ENCODE results near the gene CYP2U1.

The CYP2U1 gene

GRCh38 chr4:107970063-107970798, 38.9 kb downstream of the CYP2U1 start:
- Histone ChIP-seq H3K27ac (ENCODE audit: low read depth, low read length) (no peak overlapping the region), H3K9ac (ENCODE audit: low read length) (no peak overlapping the region), H3K9me3 (ENCODE audit: insufficient read depth, low read length) (no peaks in the 10 kb centered on the region), H2AFZ (ENCODE audit: low read depth, low read length, severe bottlenecking) (no peak overlapping the region), H3K9me2 (replicated peaks; ENCODE audit: insufficient read depth, low read length) (no peaks in the 10 kb centered on the region), H3K4me3 (ENCODE audit: insufficient read depth, low read length, poor library complexity, severe bottlenecking) (no peak overlapping the region), H3K79me2 (ENCODE audit: insufficient read depth, low read length) (no peaks in the 10 kb centered on the region), H3F3A (ENCODE audit: insufficient read depth) (no peaks in the 10 kb centered on the region), H3K4me2 (ENCODE audit: low read depth, low read length, poor library complexity, severe bottlenecking) (no peak overlapping the region), H3K36me3 (ENCODE audit: low read length) (no peaks in the 10 kb centered on the region), H4K20me1 (ENCODE audit: low read depth, low read length) (no peaks in the 10 kb centered on the region), H3K27me3 (ENCODE audit: low read length) (no peaks in the 10 kb centered on the region)
- TF ChIP-seq EZH2phosphoT487 (conservative IDR thresholded peaks at IDR 0.05; ENCODE audit: low read length): no peak
- no peak for TF ChIP-seq CTCF (IDR thresholded peaks at IDR 0.05; ENCODE audit: insufficient read depth, low read length, poor library complexity, severe bottlenecking)

- no peak overlapping the region for H3K4me3 ChIP-seq (ENCODE audit: insufficient read depth, low read length, poor library complexity, severe bottlenecking)
Observed at GRCh38 chr4:107972605-107973004, 41.3 kb downstream of the CYP2U1 start.

GRCh38 chr4:107974523-107974922, 43.2 kb downstream of the CYP2U1 start:
- H3K9me2 ChIP-seq (replicated peaks; ENCODE audit: insufficient read depth, low read length): no peaks in the 10 kb centered on the region
- no peaks in the 10 kb centered on the region for H3K36me3 ChIP-seq (ENCODE audit: low read length)
- no peak overlapping the region for H2AFZ ChIP-seq (ENCODE audit: low read depth, low read length, severe bottlenecking)
- no peak overlapping the region for H3K4me2 ChIP-seq (ENCODE audit: low read depth, low read length, poor library complexity, severe bottlenecking)
- no peak overlapping the region for H3K4me3 ChIP-seq (ENCODE audit: insufficient read depth, low read length, poor library complexity, severe bottlenecking)
- H3K27me3 ChIP-seq (ENCODE audit: low read length): no peaks in the 10 kb centered on the region
- no peaks in the 10 kb centered on the region for H3F3A ChIP-seq (ENCODE audit: insufficient read depth)
- TF ChIP-seq EZH2phosphoT487 (conservative IDR thresholded peaks at IDR 0.05; ENCODE audit: low read length): no peak
- H3K9ac ChIP-seq (ENCODE audit: low read length): no peak overlapping the region
- H3K27ac ChIP-seq (ENCODE audit: low read depth, low read length): no peak overlapping the region
- H3K9me3 ChIP-seq (ENCODE audit: insufficient read depth, low read length): no peaks in the 10 kb centered on the region
- no peaks in the 10 kb centered on the region for H4K20me1 ChIP-seq (ENCODE audit: low read depth, low read length)
- H3K79me2 ChIP-seq (ENCODE audit: insufficient read depth, low read length): no peaks in the 10 kb centered on the region

More at GRCh38 chr4:107972605-107973004, 41.3 kb downstream of the CYP2U1 start:
- Histone ChIP-seq H3K9me3 (ENCODE audit: insufficient read depth, low read length) (no peaks in the 10 kb centered on the region), H3K4me2 (ENCODE audit: low read depth, low read length, poor library complexity, severe bottlenecking) (no peak overlapping the region), H3K36me3 (ENCODE audit: low read length) (no peaks in the 10 kb centered on the region), H3K27me3 (ENCODE audit: low read length) (no peaks in the 10 kb centered on the region), H2AFZ (ENCODE audit: low read depth, low read length, severe bottlenecking) (no peak overlapping the region), H4K20me1 (ENCODE audit: low read depth, low read length) (no peaks in the 10 kb centered on the region), H3K9me2 (replicated peaks; ENCODE audit: insufficient read depth, low read length) (no peaks in the 10 kb centered on the region), H3F3A (ENCODE audit: insufficient read depth) (no peaks in the 10 kb centered on the region), H3K79me2 (ENCODE audit: insufficient read depth, low read length) (no peaks in the 10 kb centered on the region), H3K9ac (ENCODE audit: low read length) (no peak overlapping the region), H3K27ac (ENCODE audit: low read depth, low read length) (no peak overlapping the region)
- no peak for TF ChIP-seq EZH2phosphoT487 (conservative IDR thresholded peaks at IDR 0.05; ENCODE audit: low read length)
- no peak for TF ChIP-seq CTCF (IDR thresholded peaks at IDR 0.05; ENCODE audit: insufficient read depth, low read length, poor library complexity, severe bottlenecking)

DNA sequence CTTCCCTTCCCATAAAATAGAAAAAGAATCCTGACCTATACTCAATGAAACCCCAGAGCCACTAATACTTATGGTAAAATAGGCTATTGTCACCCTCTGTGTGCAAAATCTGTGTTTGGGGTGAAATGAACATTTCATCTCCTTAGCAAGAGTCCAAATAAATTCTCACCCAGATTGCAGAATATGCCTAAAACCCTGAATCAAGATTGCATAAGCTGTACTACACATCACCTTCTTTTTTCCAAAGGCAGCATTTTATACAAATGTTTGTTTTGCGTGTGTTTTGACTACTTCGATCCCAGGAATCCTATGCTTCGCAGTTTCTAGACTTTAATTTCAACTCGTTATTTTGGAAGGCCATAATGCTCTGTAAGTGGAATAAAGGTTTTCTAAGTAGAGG, 46.1 kb downstream of the CYP2U1 start:
- H3F3A ChIP-seq (ENCODE audit: insufficient read depth): no peaks in the 10 kb centered on the region
- no peaks in the 10 kb centered on the region for H3K27me3 ChIP-seq (ENCODE audit: low read length)
- TF ChIP-seq CTCF (IDR thresholded peaks at IDR 0.05; ENCODE audit: insufficient read depth, low read length, poor library complexity, severe bottlenecking) (no peak), EZH2phosphoT487 (conservative IDR thresholded peaks at IDR 0.05; ENCODE audit: low read length) (no peak)
- no peak overlapping the region for H3K4me3 ChIP-seq (ENCODE audit: insufficient read depth, low read length, poor library complexity, severe bottlenecking)
- H3K9ac ChIP-seq (ENCODE audit: low read length): no peak overlapping the region
- no peaks in the 10 kb centered on the region for H3K9me2 ChIP-seq (replicated peaks; ENCODE audit: insufficient read depth, low read length)
- H4K20me1 ChIP-seq (ENCODE audit: low read depth, low read length): no peaks in the 10 kb centered on the region
- H2AFZ ChIP-seq (ENCODE audit: low read depth, low read length, severe bottlenecking): no peak overlapping the region
- H3K9me3 ChIP-seq (ENCODE audit: insufficient read depth, low read length): no peaks in the 10 kb centered on the region
- no peak overlapping the region for H3K4me2 ChIP-seq (ENCODE audit: low read depth, low read length, poor library complexity, severe bottlenecking)
- H3K79me2 ChIP-seq (ENCODE audit: insufficient read depth, low read length): no peaks in the 10 kb centered on the region
- no peak overlapping the region for H3K27ac ChIP-seq (ENCODE audit: low read depth, low read length)
- no peaks in the 10 kb centered on the region for H3K36me3 ChIP-seq (ENCODE audit: low read length)

All from SU-DHL-6 (cell line).